Measurements from ENCODE around the gene PPARGC1A.

The PPARGC1A gene

DNA sequence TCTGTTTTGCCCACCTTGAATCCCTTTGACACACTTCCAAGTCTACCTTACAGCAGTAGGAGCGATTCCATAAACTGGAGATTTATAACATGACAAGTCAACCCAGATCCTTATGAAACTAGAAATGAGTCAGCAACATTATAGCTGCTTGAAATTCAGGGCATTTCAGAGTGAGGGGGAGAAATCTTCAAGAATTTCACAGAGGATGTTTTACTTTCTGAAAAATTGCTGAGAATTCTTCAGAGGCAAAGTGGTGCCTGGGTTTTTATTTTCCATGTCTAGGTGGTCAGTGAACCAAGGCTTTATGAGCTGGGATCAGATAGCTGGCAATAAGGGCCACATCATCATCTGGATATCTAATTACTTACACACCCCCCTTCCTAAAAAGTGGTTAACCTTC lies 119.8 kb downstream of the PPARGC1A start:
- DNase-seq (ENCODE audit: low read depth in 2 of 2): no peak

- DNase-seq (ENCODE audit: low read depth in 2 of 2): no peak
Measured at GRCh38 chr4:23769406-23769805, 120.4 kb downstream of the PPARGC1A start.

- DNase-seq (ENCODE audit: low read depth in 2 of 2): no peak
Measured at GRCh38 chr4:23768541-23768940, 121.3 kb downstream of the PPARGC1A start.

DNA sequence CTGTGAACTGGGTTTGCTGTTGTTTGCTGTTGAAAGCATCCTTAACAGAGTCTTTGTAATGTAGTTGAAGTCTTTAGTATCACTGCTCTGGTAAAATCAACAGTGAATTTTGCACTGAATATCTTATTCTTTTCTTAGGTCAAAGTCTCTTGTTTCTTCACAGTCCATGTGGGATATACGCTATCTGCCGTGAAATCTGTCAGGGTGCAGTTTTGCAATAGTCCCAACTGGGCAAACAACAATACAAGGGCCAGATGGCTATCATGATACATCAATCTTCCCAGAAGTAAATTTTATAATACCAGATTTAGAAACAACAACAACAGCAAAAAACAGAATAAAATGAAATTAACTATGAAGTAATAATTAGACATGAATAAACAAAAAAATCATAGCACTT lies 123.5 kb downstream of the PPARGC1A start:
- no peak for DNase-seq (ENCODE audit: low read depth in 2 of 2)

DNA sequence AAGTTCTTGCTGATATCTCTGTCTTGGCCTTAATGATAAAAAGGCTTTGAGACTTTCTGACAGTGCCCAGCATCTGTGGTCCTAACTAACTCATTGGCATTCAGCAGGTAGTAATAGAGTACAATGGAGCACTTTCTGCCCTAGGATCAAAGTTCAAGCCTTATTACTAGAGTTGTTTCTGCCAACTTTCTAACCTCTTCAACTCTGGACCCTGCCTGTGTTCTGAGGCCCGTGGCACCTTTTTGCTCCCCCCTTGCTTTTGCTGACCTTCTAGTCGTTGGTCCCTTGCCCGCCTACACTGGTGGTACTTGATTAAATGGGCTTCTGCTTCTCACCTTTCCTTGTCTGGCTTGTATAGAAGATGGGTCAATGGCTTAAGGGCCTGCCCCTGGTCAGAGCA lies 126.3 kb downstream of the PPARGC1A start:
- no peak for DNase-seq (ENCODE audit: low read depth in 2 of 2)

- no peak for DNase-seq (ENCODE audit: low read depth in 2 of 2)
Measured at GRCh38 chr4:23762551-23762950, 127.3 kb downstream of the PPARGC1A start.

GRCh38 chr4:23759066-23759465 lies 130.8 kb downstream of the PPARGC1A start:
- no peak for DNase-seq (ENCODE audit: low read depth in 2 of 2)

- no peak for DNase-seq (ENCODE audit: low read depth in 2 of 2)
Measured at GRCh38 chr4:23754688-23755087, 135.2 kb downstream of the PPARGC1A start.

GRCh38 chr4:23750125-23750524 lies 139.7 kb downstream of the PPARGC1A start:
- DNase-seq (ENCODE audit: low read depth in 2 of 2): no peak

DNA sequence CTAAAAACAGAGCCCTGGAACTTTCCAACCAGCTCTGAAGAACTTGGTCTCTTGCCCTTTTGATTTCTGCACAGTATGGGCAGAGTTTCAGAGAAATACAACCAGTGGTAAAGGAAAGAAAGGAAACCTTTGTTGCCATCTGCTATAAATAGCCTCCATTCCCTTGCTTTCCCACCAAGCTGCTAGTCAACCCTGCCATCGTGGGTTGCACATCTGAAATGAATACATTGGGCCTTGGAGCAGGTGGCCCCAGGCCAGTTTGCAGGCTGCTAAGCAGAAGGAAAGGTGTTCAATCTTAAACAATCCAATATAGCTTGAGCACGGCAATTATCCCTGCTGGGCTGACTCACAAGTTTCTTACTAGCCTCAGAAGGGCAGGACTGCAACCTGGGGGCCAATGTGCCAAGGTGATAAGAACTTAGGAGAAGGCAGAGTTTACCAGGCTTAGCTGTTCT lies 142.5 kb downstream of the PPARGC1A start:
- no peak for DNase-seq (ENCODE audit: low read depth in 2 of 2)

DNA sequence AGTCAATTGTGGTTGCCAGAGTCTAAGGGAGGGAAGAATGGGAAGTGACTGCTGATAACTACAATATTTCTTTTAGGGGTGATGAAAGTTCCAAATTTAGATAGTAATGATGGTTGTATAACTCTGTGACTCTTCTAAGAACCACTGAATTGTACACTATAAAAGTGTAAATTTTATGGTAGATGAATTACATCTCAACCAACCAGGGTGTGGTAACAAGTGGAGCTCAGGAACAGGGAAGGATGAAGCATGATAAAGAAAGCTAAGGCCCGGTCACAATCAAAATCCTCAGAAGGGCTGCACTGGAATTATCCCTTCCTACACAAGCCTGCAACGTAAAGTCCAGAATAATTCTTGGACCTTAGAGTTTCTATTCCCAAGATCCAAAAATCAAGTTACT lies 143.2 kb downstream of the PPARGC1A start:
- no peak for DNase-seq (ENCODE audit: low read depth in 2 of 2)

GRCh38 chr4:23746027-23746426 lies 143.8 kb downstream of the PPARGC1A start:
- no peak for DNase-seq (ENCODE audit: low read depth in 2 of 2)

DNA sequence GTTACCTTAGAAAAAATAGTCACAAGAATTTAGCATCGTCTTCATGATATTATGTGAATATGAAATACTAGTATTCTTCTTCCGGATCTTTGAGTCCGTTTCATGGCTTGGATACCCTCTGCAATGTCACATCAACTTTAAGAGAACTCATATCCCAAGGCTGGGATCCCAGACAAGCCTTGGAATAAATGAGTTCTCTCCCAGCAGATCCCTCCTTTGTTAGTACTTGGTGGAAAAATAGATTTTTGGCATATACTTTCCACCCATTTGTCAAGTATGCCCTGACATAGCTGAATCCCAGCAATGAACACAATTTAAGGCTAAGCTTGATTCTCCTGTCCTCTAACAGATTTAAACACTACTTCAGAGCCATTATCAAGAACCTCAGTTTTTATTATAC lies 144.5 kb downstream of the PPARGC1A start:
- no peak for DNase-seq (ENCODE audit: low read depth in 2 of 2)

All from stimulated activated CD4-positive, alpha-beta T cell treated with anti-CD3 and anti-CD28 coated beads, Interleukin-1b, Interleukin-23, amount 100 ng/mL, for 1 hour (primary cell).